H1 (cell line): ENCODE results near the gene PRDM1. TPM values are rescaled to one million over a fixed set of nuclear protein-coding genes. Genes with fewer than 3 reads are reported as not detected.

Experiments used
- CTCF ChIA-PET: fragments of 300-600 bp; sonication (Branson Sonifier 250); formaldehyde crosslinking; loops from one replicate; lab custom pipeline; 2021; ENCODE audit not compliant: partially characterized antibody; lab: Charles Lee
- POLR2A ChIA-PET: fragments of 300-600 bp; sonication (Branson Sonifier 250); formaldehyde crosslinking; loops from one replicate; lab custom pipeline; 2021; ENCODE audit warnings: inconsistent platforms; ENCODE audit not compliant: partially characterized antibody; lab: Charles Lee
- DNase-seq, 2 experiments: peaks; one replicate each; pipeline versions ENCODE4 v3.0.0 to v3.0.0-alpha.2; 2010 to 2022; ENCODE audit warnings: low spot score in 2 of 2, low read depth in 1 of 2, mixed read lengths in 1 of 2
- FAIRE-seq: peaks from 2 replicates; lab custom pipeline; 2011; peaks lifted over from hg19 to GRCh38; lab: Jason Lieb, UNC
- H2AFZ ChIP-seq: 2 replicates; pipeline ENCODE4 v1.8.1; 2012; ENCODE audit warnings: low read length, inconsistent platforms
- H2AK5ac ChIP-seq: 2 replicates; pipeline ENCODE4 v1.6.1; 2013; ENCODE audit warnings: low read depth, low read length
- H2BK120ac ChIP-seq: replicated peaks from 2 replicates; pipeline ENCODE3; 2013; ENCODE audit warnings: low read depth, low read length, inconsistent platforms
- H2BK12ac ChIP-seq: 2 replicates; pipeline ENCODE4 v1.6.1; 2013; ENCODE audit warnings: low read depth, low read length
- H2BK15ac ChIP-seq: 2 replicates; pipeline ENCODE4 v1.6.1; 2013; ENCODE audit warnings: low read length
- H2BK20ac ChIP-seq: 2 replicates; pipeline ENCODE4 v1.6.1; 2013; ENCODE audit warnings: low read length
- H2BK5ac ChIP-seq: 2 replicates; pipeline ENCODE4 v1.6.1; 2013; ENCODE audit warnings: low read depth, low read length
- H3K14ac ChIP-seq: 2 replicates; pipeline ENCODE4 v1.6.1; 2013; ENCODE audit warnings: inconsistent platforms; ENCODE audit not compliant: insufficient read length
- H3K18ac ChIP-seq: 2 replicates; pipeline ENCODE4 v1.6.1; 2013; ENCODE audit warnings: low read length; ENCODE audit errors: extremely low read depth
- H3K23ac ChIP-seq: 2 replicates; pipeline ENCODE4 v1.6.1; 2013; ENCODE audit warnings: inconsistent platforms; ENCODE audit not compliant: insufficient read length
- H3K23me2 ChIP-seq: 2 replicates; pipeline ENCODE4 v1.6.1; 2013; ENCODE audit warnings: low read depth, low read length
- H3K27ac ChIP-seq: 2 replicates; pipeline ENCODE4 v1.6.1; 2011; ENCODE audit warnings: low read depth, low read length, inconsistent platforms
- H3K27me3 ChIP-seq, 4 experiments: replicated peaks in 1 of 4; 1 replicate in 1 of 4; 2 replicates in 3 of 4; pipeline versions ENCODE4 v1.6.1 to v1.8.1; 2011 to 2013; ENCODE audit warnings: low read length in 3 of 4, mild to moderate bottlenecking in 3 of 4, inconsistent platforms in 2 of 4, mixed read lengths in 2 of 4, moderate library complexity in 1 of 4; ENCODE audit not compliant: control insufficient read depth in 3 of 4, insufficient read depth in 3 of 4; ENCODE audit errors: extremely low read depth in 1 of 4
- H3K36me3 ChIP-seq, 4 experiments: 2 replicates each; pipeline versions ENCODE4 v1.6.1 to v1.8.1; 2011 to 2013; ENCODE audit warnings: mild to moderate bottlenecking in 4 of 4, low read length in 3 of 4, moderate library complexity in 2 of 4, control low read depth in 1 of 4, inconsistent platforms in 1 of 4; ENCODE audit not compliant: insufficient read depth in 4 of 4, control insufficient read depth in 2 of 4
- H3K4ac ChIP-seq: replicated peaks from 2 replicates; pipeline ENCODE3; 2013; ENCODE audit warnings: low read length, low read depth, mixed read lengths, inconsistent platforms; ENCODE audit not compliant: insufficient read length
- H3K4me1 ChIP-seq, 4 experiments: replicated peaks in 1 of 4; 1 replicate in 1 of 4; 2 replicates in 3 of 4; pipeline versions ENCODE4 v1.6.1 to v1.8.1; 2011 to 2013; ENCODE audit warnings: low read length in 3 of 4, inconsistent platforms in 2 of 4, mixed read lengths in 1 of 4; ENCODE audit not compliant: insufficient read depth in 4 of 4, control insufficient read depth in 3 of 4
- H3K4me2 ChIP-seq, 2 experiments: 2 replicates each; pipeline versions ENCODE4 v1.6.1 to v1.8.1; 2011 to 2013; ENCODE audit warnings: low read depth in 2 of 2, low read length in 2 of 2, control low read depth in 1 of 2, inconsistent platforms in 1 of 2, mild to moderate bottlenecking in 1 of 2; ENCODE audit not compliant: insufficient read depth in 1 of 2
- H3K4me3 ChIP-seq, 4 experiments: fragments of 200-600, 300-600 bp in 1 of 4; sonication (generic), shearing (Covaris generic), sonication (Bioruptor Twin) in 1 of 4; 2 replicates each; pipeline versions ENCODE4 v1.5.1 to v1.8.1; 2011 to 2016; ENCODE audit warnings: low read length in 4 of 4, low read depth in 3 of 4, control low read depth in 2 of 4, inconsistent platforms in 2 of 4, mild to moderate bottlenecking in 2 of 4, mixed read lengths in 1 of 4, moderate library complexity in 1 of 4; ENCODE audit not compliant: insufficient read depth in 2 of 4; ENCODE audit errors: extremely low read depth in 1 of 4
- H3K56ac ChIP-seq: replicated peaks from 2 replicates; pipeline ENCODE3; 2013; ENCODE audit warnings: low read depth, mild to moderate bottlenecking, mixed read lengths, low read length, inconsistent platforms; ENCODE audit not compliant: insufficient read length
- H3K79me1 ChIP-seq: 2 replicates; pipeline ENCODE4 v1.6.1; 2013; ENCODE audit warnings: low read depth, low read length, control low read depth
- H3K79me2 ChIP-seq, 2 experiments: 2 replicates each; pipeline versions ENCODE4 v1.6.1 to v1.8.1; 2012 to 2013; ENCODE audit warnings: low read length in 2 of 2, mild to moderate bottlenecking in 2 of 2, inconsistent platforms in 1 of 2; ENCODE audit not compliant: insufficient read depth in 2 of 2, control insufficient read depth in 1 of 2
- H3K9ac ChIP-seq, 4 experiments: replicated peaks in 1 of 4; 1 replicate in 1 of 4; 2 replicates in 3 of 4; pipeline versions ENCODE4 v1.6.1 to v1.8.1; 2011 to 2013; ENCODE audit warnings: low read depth in 3 of 4, low read length in 3 of 4, control low read depth in 2 of 4, mild to moderate bottlenecking in 2 of 4, moderate library complexity in 2 of 4, inconsistent platforms in 1 of 4; ENCODE audit errors: extremely low read depth in 1 of 4
- H3K9me3 ChIP-seq, 2 experiments: 2 replicates each; pipeline versions ENCODE4 v1.6.1 to v1.8.1; 2012 to 2013; ENCODE audit warnings: mild to moderate bottlenecking in 2 of 2, moderate library complexity in 2 of 2, control low read depth in 1 of 2, inconsistent platforms in 1 of 2, low read depth in 1 of 2, low read length in 1 of 2, mixed read lengths in 1 of 2; ENCODE audit not compliant: insufficient read depth in 2 of 2
- H4K20me1 ChIP-seq, 2 experiments: replicated peaks in 1 of 2; 2 replicates each; pipeline versions ENCODE3 to v1.8.1; 2011 to 2013; ENCODE audit warnings: inconsistent platforms in 2 of 2, low read length in 2 of 2, mild to moderate bottlenecking in 1 of 2; ENCODE audit not compliant: insufficient read depth in 2 of 2, control insufficient read depth in 1 of 2
- H4K5ac ChIP-seq: 2 replicates; pipeline ENCODE4 v1.6.1; 2013; ENCODE audit warnings: low read length, low read depth, mixed read lengths, inconsistent platforms; ENCODE audit not compliant: insufficient read length
- H4K8ac ChIP-seq: 2 replicates; pipeline ENCODE4 v1.8.0; 2013; ENCODE audit warnings: mild to moderate bottlenecking, moderate library complexity, low read length, inconsistent platforms; ENCODE audit not compliant: insufficient read depth; ENCODE audit errors: extremely low read depth
- H4K91ac ChIP-seq: replicated peaks from 2 replicates; pipeline ENCODE3; 2013; ENCODE audit warnings: low read length, mixed read lengths, inconsistent platforms; ENCODE audit not compliant: insufficient read length
- BACH1 ChIP-seq: IDR thresholded peaks from 2 replicates; pipeline ENCODE4 v1.6.1; 2012; ENCODE audit warnings: low read length, improper control_type of control experiment
- CHD2 ChIP-seq: IDR thresholded peaks from 2 replicates; pipeline ENCODE4 v1.6.1; 2012; ENCODE audit warnings: low read length, improper control_type of control experiment
- EP300 ChIP-seq, 2 experiments: IDR thresholded peaks; 1 replicate in 1 of 2; 2 replicates in 1 of 2; pipeline ENCODE4 v1.6.1; 2011 to 2012; ENCODE audit warnings: low read depth in 2 of 2, low read length in 2 of 2, mild to moderate bottlenecking in 2 of 2, borderline replicate concordance in 1 of 2, inconsistent platforms in 1 of 2, moderate library complexity in 1 of 2
- GTF2F1 ChIP-seq: IDR thresholded peaks from 2 replicates; pipeline ENCODE4 v1.6.1; 2012; ENCODE audit warnings: low read depth, low read length, improper control_type of control experiment, borderline replicate concordance
- HDAC2 ChIP-seq, 2 experiments: fragments of 300-600 bp in 1 of 2; sonication (generic) in 1 of 2; IDR thresholded peaks; 2 replicates each; pipeline ENCODE4 v1.6.1; 2011 to 2012; ENCODE audit warnings: low read depth in 2 of 2, low read length in 2 of 2, mild to moderate bottlenecking in 2 of 2, moderate library complexity in 2 of 2, borderline replicate concordance in 1 of 2, inconsistent platforms in 1 of 2
- JUN ChIP-seq: IDR thresholded peaks from 2 replicates; pipeline ENCODE4 v1.6.1; 2011; ENCODE audit warnings: low read depth, mild to moderate bottlenecking, improper control_type of control experiment, low read length
- KDM1A ChIP-seq: fragments of 200-600, 300-600 bp; sonication (generic); IDR thresholded peaks from 2 replicates; pipeline ENCODE4 v1.7.1; 2016; ENCODE audit warnings: mild to moderate bottlenecking, low read length, borderline replicate concordance
- KDM4A ChIP-seq: IDR thresholded peaks from one replicate; pipeline ENCODE4 v1.7.1; 2012; ENCODE audit warnings: low read depth, mild to moderate bottlenecking, moderate library complexity, low read length, inconsistent platforms; ENCODE audit not compliant: severe bottlenecking
- POLR2AphosphoS5 ChIP-seq: IDR thresholded peaks from 2 replicates; pipeline ENCODE4 v1.6.1; 2011; ENCODE audit warnings: low read depth, low read length
- RBBP5 ChIP-seq: IDR thresholded peaks from 2 replicates; pipeline ENCODE4 v1.7.1; 2012; ENCODE audit warnings: low read depth, mild to moderate bottlenecking, inconsistent platforms, low read length, moderate library complexity, borderline replicate concordance
- SIN3A ChIP-seq, 2 experiments: IDR thresholded peaks in 1 of 2; conservative IDR thresholded peaks in 1 of 2; 2 replicates each; pipeline ENCODE4 v1.6.1; 2011 to 2012; ENCODE audit warnings: low read length in 2 of 2, improper control_type of control experiment in 1 of 2, low read depth in 1 of 2, mild to moderate bottlenecking in 1 of 2
- SRF ChIP-seq: IDR thresholded peaks from 2 replicates; pipeline ENCODE4 v1.6.1; 2011; ENCODE audit warnings: mild to moderate bottlenecking, low read depth, low read length, moderate library complexity
- TCF12 ChIP-seq: IDR thresholded peaks from 2 replicates; pipeline ENCODE4 v1.6.1; 2011; ENCODE audit warnings: low read depth, mild to moderate bottlenecking, low read length
- WGBS, 2 experiments: shearing (Covaris generic) in 1 of 2; methylation state at CpG; one replicate each; pipeline versions ENCODE4 v1.1.6 to v1.1.7; 2013 to 2015; ENCODE audit warnings: low lambda C conversion rate in 2 of 2, mixed read lengths in 2 of 2, inconsistent platforms in 1 of 2, low coverage in 1 of 2, missing lambda C conversion rate in 1 of 2; ENCODE audit not compliant: insufficient replicate concordance in 2 of 2, insufficient coverage in 1 of 2, insufficient read length in 1 of 2; ENCODE audit errors: extremely low coverage in 1 of 2, missing lambda C conversion rate in 1 of 2; 5-methylcytosine and 5-hydroxymethylcytosine counted together
- polyA plus RNA-seq, 7 experiments: library from polyadenylated mRNA; depleted of rRNA in 3 of 7; stranded (reverse) in 5 of 7; unstranded in 2 of 7; fragments of >200 nt in 5 of 7; fragments of 200-250 nt in 2 of 7; gene quantifications; 1 replicate in 5 of 7; 2 replicates in 1 of 7; 4 replicates in 1 of 7; pipeline versions ENCODE4 v1.2.1 to v1.2.3, GENCODE V29; 2011 to 2013; ENCODE audit warnings: missing spikeins in 2 of 7, mixed read lengths in 2 of 7
- total RNA-seq: library from RNA; stranded (reverse); fragmentation: NEBNext Ultra II Directional; extraction: Animal tissue kit (Norgen Biotek cat#: 25700); gene quantifications from 2 replicates; pipeline ENCODE4 v1.2.1, GENCODE V29; 2021

The PRDM1 gene
- total and polyA plus RNA-seq, 2 of the 8 experiments (the other 6 are each of a cell fraction or from before 2014, with no cell fraction given): 0.21 to 0.74 TPM

DNA sequence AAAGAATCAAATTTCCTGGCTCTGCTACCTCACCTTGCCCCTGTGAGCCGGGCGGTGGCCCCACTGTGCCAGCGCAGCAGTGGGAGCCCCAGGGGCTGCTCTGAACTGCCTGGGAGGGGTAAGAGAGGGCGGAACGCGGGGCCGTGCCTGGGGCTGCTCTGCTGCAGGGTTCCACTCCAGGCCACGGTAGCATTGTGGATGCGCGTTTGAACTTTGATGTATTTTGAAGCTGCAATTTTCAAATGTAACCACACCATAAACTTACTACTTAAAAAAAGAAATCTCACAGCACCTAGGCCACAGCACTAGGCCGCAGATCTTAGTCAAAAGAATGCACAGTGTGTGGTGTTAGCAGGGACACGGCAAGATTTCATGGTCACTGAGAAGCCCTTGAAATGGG is 57.5 kb downstream of the PRDM1 start:
- Histone ChIP-seq H3K79me2 (no peaks in the 10 kb centered on the region), H3K9me3 (no peaks in the 10 kb centered on the region), H4K20me1 (no peaks in the 10 kb centered on the region), H3K4me3 (no peak overlapping the region), H2BK120ac (no peak overlapping the region), H3K23me2 (no peaks in the 10 kb centered on the region), H3K4me2 (no peak overlapping the region), H3K27me3 (no peaks in the 10 kb centered on the region), H4K8ac (no peak overlapping the region), H3K27ac (no peak overlapping the region), H2BK15ac (no peak overlapping the region), H2BK12ac (no peak overlapping the region), H2AFZ (no peak overlapping the region), H3K36me3 (no peaks in the 10 kb centered on the region), H4K91ac (no peak overlapping the region), H3K4me1 (peaks cover 0 to 8% (median 7%) of the 10 kb centered on the region in 4 experiments; a peak in 4 of 7 replicates), H3K9ac (no peak overlapping the region), H3K18ac (no peak overlapping the region), H2AK5ac (no peak overlapping the region), H3K79me1 (no peaks in the 10 kb centered on the region), H4K5ac (no peak overlapping the region), H3K23ac (no peak overlapping the region), H3K56ac (no peak overlapping the region), H2BK20ac (no peak overlapping the region; the same call in 1 of the 2 replicates), H3K14ac (no peak overlapping the region), H3K4ac (no peak overlapping the region), H2BK5ac (no peak overlapping the region)
- TF ChIP-seq RBBP5: no peak
- no peak for TF ChIP-seq KDM4A
- TF ChIP-seq HDAC2 (IDR thresholded peaks at IDR 0.05; ENCODE audit: borderline replicate concordance in 1 of 2, low read depth in 2 of 2, low read length in 2 of 2): no peak
- TF ChIP-seq POLR2AphosphoS5: no peak
- no peak for TF ChIP-seq TCF12
- no peak for TF ChIP-seq EP300 (IDR thresholded peaks at IDR 0.05; ENCODE audit: borderline replicate concordance in 1 of 2, low read depth in 2 of 2, low read length in 2 of 2)
- TF ChIP-seq SRF: no peak
- TF ChIP-seq CHD2: no peak
- no peak for TF ChIP-seq BACH1
- no peak for TF ChIP-seq KDM1A
- no peak for TF ChIP-seq JUN
- TF ChIP-seq SIN3A (conservative IDR thresholded peaks at IDR 0.05 in 1 of 2, IDR thresholded peaks at IDR 0.05 in 1 of 2; ENCODE audit: low read depth in 1 of 2, low read length in 2 of 2): no peak
- no peak for TF ChIP-seq GTF2F1
- no peak for FAIRE-seq
- 81% methylated on average over 12 of the region's 12 CpGs; no CpG with 5 or more reads in 1 of the 2 experiments for WGBS, 2 experiments
- ChIA-PET CTCF (interaction anchor here (1.1 to 3.8 kb wide), 3 partner anchors 12 to 112 kb away, joined by 3 to 38 read pairs (median 3); no protein-coding TSS in a partner anchor), POLR2A (no interaction called here)
- no peak for DNase-seq
